NCI-H524 treated with DMSO at 0.1 percent for 48 hours (cell line): ENCODE results near the gene ADGRD2.
"Not testable (repeated sequence)": the region's sequence is repeated elsewhere in the genome, so short reads cannot be mapped to it uniquely, and the experiment has no call there.

Experiments used
- DNase-seq: peaks from one replicate; lab custom pipeline; 2025; lab: John Stamatoyannopoulos, UW

The ADGRD2 gene, protein sequence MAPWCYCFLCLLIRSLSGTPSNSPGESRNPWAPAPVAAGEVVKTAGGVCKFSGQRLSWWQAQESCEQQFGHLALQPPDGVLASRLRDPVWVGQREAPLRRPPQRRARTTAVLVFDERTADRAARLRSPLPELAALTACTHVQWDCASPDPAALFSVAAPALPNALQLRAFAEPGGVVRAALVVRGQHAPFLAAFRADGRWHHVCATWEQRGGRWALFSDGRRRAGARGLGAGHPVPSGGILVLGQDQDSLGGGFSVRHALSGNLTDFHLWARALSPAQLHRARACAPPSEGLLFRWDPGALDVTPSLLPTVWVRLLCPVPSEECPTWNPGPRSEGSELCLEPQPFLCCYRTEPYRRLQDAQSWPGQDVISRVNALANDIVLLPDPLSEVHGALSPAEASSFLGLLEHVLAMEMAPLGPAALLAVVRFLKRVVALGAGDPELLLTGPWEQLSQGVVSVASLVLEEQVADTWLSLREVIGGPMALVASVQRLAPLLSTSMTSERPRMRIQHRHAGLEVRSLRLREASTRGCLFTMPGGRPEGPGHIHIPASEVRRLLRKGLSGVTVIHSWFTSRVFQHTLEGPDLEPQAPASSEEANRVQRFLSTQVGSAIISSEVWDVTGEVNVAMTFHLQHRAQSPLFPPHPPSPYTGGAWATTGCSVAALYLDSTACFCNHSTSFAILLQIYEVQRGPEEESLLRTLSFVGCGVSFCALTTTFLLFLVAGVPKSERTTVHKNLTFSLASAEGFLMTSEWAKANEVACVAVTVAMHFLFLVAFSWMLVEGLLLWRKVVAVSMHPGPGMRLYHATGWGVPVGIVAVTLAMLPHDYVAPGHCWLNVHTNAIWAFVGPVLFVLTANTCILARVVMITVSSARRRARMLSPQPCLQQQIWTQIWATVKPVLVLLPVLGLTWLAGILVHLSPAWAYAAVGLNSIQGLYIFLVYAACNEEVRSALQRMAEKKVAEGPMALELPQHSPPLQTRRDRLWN

GRCh38 chr9:124450241-124450924 lies at the start of gene ADGRD2:
Gene ADGRD2 (plus strand): TSS chr9:124450451. CDS start chr9:124451667, 1,216 bp downstream.
- DNase-seq = no peak

GRCh38 chr9:124403246-124403645 lies 47.0 kb upstream of the ADGRD2 start:
- DNase-seq = no peak

GRCh38 chr9:124409410-124409809 lies 40.8 kb upstream of the ADGRD2 start:
- no peak for DNase-seq

GRCh38 chr9:124410321-124410913 lies 39.8 kb upstream of the ADGRD2 start:
- no peak for DNase-seq

- no peak for DNase-seq
These were observed 38.6 kb upstream of the ADGRD2 start for GRCh38 chr9:124411514-124412227.

GRCh38 chr9:124412228-124412575 lies 38.0 kb upstream of the ADGRD2 start:
- no peak for DNase-seq

DNA sequence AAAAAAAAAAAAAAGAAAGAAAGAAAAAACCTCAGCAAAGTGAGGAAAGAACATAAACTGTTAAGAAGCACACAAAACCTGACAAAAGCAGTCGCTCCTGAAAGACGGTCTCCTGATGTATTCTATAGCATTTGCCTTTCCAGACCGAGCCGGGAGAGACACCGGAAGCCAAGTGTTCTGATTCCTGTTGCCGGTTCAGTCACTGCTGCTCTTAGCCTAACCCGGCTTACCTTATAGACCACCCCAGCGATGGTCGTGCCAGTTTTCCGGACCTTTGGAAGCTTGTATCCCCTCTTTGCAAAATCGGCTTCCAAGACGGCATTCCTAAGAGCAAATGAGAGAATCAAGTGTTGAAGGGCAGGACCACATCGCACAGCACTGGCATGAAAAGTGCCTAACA lies 35.6 kb upstream of the ADGRD2 start:
- no peak for DNase-seq

- peak; percentile 84 for DNase-seq
These were observed 35.0 kb upstream of the ADGRD2 start, which contains the start of gene PSMB7 for GRCh38 chr9:124415102-124415851. Gene PSMB7 (minus strand): TSS chr9:124415442. CDS start chr9:124415425, 17 bp downstream.

DNA sequence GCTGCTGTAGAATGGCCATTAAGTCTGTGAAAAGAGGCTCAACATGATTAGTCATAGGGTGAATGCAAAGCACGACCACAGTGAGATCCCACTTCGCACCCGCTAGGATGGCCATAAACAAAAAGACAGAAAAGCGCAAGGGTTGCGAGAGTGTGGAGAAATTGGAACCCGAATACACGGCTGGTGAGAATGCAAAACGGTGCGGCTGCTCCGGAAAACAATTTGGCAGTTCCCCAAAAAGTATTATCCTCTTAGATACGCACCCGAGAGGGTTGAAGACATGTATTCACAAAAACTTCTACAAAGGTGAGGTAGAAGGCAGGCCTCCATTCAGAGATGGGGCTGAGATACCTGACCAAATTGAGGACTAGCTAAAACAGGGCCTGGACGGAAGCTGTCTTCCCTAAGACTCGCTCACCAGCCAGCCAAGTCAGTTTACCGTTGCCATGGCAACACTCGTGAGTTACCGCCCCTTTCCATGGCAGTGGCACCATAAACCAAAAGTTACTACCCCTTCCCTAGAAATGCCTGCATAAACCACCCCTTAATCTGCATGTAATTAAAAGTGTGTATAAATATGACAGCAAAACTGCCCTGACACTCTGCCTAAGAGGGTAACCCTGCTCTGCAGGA lies 34.3 kb upstream of the ADGRD2 start:
- no peak for DNase-seq

DNA sequence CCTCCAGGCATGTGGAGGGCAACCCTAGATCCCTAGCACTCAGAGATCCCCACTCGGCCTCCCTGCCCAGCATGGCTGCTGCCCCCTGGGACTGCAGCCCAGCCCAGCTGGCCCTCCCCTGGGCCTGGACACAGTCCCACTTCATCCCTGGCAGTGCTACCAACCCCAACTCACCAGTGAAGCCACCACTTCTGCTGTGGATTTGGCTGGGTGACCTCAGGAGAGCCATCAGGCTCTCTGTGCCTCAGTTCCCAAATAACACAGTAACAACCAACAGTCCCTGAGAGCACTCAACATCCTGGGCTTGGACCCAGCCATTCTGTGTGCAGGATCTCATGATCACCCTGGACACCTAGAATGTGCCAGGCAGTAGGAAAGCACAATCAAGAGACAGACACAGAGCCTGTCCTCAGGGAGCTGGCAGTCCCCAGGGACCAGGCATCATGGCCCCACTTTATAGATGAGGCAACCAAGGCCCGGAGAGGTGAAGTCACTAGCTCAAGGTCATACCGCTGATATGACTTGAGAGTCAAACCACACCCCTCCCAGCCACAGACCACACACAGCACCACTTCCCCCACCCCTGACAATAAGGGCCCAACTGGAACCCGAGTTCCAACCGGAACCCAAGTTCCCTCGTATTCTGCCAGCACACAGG lies 30.3 kb upstream of the ADGRD2 start:
- no peak for DNase-seq

DNA sequence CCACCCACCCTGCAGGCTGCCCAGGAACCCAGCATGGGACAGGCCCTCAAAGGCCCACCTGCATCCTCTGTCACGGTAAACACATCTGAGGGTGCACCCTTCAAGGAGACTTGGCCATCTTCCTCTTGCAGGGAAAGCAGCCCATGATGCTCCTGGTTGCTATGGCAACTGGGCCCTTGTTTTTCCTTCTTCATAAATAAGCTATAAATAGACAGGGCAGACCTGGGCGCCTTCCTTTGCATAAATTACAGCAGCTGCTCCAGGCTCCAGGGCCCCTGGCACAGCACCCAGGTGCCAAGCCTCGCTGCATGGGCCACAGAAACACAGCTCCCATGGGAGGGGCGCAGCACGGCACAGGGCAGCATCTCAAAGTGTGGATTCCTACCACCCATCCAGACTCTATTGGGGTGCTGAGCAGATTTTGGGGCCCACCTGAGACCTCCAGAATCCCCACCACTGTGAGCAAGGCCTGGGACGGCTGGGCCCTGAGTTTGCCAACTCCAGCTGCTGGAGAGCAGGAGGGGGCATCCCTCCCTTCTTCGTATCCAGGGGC lies 29.2 kb upstream of the ADGRD2 start:
- DNase-seq = no peak

- no peak for DNase-seq
These were observed 27.1 kb upstream of the ADGRD2 start for GRCh38 chr9:124423155-124423554.

GRCh38 chr9:124423591-124423990 lies 26.7 kb upstream of the ADGRD2 start:
- no peak for DNase-seq

DNA sequence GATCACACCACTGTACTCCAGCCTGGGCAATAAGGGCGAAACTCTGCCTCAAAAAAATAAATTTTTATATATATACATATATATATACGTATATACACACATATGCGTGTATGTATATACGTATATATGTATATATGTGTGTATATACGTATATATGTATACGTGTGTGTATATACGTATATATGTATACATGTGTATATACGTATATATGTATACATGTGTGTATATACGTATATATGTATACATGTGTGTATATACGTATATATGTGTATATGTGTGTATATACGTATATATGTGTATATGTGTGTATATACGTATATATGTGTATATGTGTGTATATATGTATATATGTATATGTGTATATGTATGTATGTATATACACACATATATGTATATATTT lies 24.5 kb upstream of the ADGRD2 start:
- DNase-seq = not testable (repeated sequence)

DNA sequence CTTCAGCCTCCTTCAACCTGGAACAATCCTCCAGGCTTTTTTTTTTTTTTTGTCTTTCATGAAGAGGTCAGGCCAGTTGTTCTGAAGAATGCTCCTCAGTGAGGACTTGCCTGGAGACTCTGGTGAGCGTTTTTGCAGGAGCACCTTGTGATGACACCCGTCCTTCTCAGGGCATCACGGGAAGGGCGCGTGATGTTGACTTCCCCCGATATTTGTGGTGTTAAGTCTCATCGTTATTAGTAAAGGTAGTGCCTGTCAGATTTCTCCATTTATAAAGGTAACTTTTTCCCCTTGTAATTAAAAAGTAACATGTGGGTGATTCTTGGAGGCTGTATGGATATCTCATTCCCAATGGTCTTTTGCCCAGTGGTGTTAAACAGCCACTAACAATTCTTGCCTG lies 23.9 kb upstream of the ADGRD2 start:
- DNase-seq = no peak

DNA sequence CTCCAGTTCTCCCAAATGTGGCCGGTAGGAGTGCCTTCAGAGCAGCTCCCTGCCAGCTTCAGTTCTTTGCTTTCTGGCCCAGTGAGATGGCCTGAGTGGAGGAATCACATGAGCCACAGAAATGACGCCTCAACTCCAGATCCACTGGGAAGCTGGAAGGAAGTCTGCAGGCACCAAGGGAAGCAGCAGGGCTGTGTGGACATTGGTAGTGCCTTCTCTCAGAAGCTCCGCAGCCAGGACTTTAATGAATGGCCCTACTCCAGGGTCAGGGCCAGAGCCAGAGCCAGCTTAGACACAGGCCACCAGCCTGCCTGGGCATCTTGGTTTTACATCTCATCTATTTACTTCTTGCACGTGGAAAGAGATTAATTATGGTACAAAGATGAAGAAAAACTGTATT lies 23.0 kb upstream of the ADGRD2 start:
- no peak for DNase-seq

DNA sequence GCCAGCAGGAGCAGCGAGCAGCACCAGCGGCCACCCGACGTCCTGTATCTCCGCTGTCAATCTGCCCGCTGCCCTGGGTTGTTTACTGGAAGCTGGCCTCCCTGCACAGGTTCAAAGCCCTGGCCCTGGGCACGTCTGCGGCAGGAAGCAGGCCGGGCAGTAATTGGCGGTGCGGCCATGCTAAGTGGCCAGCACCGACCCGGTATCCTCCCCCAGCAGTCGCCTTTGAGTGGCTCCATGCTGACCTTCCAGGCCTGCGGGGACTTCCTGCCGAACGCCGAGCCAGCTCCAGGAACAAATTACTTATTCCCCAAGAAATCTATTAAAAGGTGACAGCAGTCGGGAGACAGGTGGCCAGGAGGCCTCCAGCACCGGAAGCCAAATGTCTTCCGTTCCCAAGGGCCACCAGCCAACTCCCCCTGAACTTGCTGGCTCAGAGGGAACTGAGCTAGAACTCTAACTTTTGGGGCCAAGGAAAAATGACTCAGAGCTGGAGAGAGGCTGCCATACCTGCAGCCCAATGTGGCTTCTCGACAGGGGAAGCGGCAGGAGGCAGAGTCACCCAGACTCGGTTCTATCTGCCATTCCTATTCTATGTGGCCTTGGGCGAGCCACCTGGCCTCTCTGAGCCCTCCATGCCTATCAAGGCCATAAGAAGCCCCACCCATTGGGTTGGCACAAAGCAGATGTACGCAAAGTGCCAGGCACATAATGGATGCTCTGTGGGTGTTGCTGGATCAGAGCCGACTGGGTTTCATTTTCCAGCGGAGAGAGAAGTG lies 21.3 kb upstream of the ADGRD2 start:
- DNase-seq = no peak

DNA sequence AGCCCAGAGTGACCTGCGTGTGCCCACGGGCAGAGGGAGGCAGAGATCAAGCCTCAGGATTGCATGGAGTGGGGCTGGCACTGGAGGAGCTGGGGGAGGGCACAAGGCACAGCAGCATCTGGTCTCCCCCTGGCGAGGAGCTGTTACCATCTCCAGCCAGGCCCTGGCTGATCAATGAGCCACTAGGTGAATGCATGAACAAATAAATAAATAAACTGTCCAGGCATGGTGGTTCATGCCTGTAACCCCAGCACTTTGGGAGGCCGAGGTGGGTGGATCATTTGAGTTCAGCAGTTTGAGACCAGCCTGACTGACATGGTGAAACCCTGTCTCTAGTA lies 20.8 kb upstream of the ADGRD2 start:
- DNase-seq = no peak
